Cerebellar cortex (tissue), 1 donor: ENCODE measurements around the gene DHRS12.

Experiments
- DNase-seq: peaks from one replicate; pipeline ENCODE4 v3.0.0-alpha.2; 2015; ENCODE audit warnings: low spot score

The DHRS12 gene

DNA sequence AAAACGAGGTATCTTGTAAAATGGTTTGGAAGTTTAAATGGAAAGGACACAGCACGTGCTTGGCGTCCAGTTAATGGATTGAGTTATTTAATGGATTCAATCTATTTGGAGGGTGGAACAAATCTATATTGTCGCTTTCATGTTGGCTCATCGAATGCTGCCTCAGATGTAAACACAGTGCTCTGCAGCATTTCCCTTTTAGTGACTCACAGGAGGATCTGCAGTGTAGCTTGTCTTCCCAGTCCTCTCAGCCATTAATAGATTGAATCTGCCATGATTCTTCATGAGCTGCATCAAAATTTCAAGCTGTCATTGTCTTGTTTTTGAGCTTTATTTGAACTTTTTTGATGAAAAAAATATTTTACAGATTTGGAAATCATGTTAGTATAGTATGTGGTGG lies 44.7 kb downstream of the DHRS12 start:
- DNase-seq: no peak

GRCh38 chr13:51758691-51759090 lies 45.3 kb downstream of the DHRS12 start:
- DNase-seq: no peak

GRCh38 chr13:51756651-51757050 lies 47.3 kb downstream of the DHRS12 start:
- DNase-seq: no peak

GRCh38 chr13:51747438-51748434 lies 56.2 kb downstream of the DHRS12 start:
- no peak for DNase-seq

DNA sequence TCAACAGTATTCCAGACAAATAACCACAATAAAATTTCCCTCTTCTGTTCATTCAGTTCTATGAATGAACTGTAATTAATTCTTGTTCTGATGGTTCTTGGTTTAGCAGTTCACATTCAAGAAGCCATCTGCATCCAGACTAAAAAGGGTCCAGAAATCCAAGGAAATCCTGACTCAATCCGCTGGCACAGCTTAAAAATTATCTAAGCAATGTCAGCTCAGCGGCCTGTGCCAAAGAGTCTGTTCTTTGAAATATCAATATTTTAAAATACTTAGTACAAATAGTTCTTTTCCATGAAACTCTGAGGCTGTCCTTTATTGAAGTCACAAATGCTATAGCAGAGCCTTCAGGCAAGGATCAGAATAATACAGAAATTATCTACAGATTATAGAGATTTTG lies 57.2 kb downstream of the DHRS12 start:
- DNase-seq: no peak

GRCh38 chr13:51745243-51745642 lies 58.7 kb downstream of the DHRS12 start:
- DNase-seq: no peak

- DNase-seq: no peak
Measured at GRCh38 chr13:51742611-51743010, 61.4 kb downstream of the DHRS12 start.

GRCh38 chr13:51742031-51742430 lies 61.9 kb downstream of the DHRS12 start:
- no peak for DNase-seq

- DNase-seq: no peak
Measured at GRCh38 chr13:51740698-51741097, 63.3 kb downstream of the DHRS12 start.

DNA sequence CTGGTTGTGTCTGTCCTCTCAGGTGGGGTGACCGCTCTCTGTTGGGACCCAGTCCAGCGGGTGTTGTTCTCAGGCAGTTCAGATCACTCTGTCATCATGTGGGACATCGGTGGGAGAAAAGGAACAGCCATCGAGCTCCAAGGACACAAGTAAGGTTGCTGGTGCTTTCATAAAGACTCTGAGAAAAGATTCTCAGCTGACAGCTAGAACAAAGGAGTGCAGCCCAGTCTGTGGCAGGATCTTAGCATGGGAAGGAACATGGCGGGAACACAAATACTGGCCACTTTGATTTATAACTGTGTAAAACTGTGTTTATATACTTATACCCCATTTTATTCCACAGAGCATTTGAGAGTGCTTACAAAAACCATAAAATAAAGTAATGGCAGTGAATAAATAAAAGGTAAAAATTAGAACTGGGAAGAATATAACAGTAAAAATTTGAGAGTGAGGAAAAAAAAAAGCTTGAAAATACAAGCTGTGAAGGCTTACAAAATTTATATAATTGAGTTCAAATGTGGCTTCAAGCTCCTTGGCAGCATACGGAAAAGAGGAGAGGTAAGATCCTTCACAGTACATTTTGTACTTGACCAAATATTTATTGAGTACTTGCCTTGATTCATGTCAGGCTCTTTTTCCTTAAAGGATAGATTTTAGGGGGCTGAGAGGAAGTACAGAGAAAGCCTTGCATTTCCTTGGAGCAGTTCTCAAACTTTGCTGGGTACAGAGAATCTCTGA lies 64.8 kb downstream of the DHRS12 start:
- no peak for DNase-seq

DNA sequence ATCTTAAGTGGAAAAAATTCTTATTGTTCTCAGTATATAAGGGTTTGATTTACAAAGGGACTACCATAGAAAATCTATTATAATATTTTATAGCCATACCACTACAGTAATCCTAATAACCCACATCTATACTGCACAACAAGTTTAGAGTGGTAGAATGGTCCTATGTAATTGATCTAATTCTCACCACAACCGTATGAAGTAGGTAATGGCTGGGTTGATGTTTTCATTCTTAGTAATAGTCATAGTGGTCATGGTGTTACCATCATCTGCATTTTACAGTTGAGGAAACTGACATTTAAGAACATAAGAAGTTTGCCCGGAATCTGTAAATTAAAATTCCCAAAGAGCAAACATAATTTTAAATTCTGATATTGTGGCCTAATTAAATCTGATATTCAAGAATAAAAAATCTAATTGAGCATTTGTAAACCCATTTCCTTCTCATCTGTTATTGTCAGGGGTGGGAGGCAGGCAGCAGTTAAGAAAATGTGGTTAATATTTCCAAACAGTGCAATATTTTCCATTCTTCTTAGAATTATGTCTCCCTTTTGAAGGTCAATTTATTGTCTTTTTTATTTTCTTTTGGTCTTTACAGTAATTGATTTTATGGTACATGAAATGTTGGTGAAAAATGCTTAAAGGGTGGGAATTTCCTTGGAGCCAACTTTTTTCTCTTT lies 65.6 kb downstream of the DHRS12 start:
- no peak for DNase-seq

DNA sequence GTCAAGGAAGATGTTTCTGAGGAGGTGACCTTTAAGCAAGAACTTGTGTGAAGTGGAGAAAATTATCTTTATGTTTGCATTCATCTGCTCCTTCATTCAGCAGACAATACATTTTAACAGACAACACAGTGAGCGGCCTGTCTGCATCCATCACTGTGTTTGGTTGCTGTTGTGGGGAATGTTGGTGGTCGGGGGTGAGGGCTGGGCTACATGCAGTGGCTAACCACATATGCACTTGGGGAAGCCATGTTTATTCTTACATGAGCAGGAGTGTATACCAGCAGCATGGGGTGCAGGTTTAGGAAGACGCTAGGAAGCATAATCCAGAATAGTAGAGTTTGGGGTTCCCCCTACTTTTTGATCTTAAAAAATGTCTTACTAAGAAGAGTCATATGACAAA lies 66.4 kb downstream of the DHRS12 start:
- no peak for DNase-seq

DNA sequence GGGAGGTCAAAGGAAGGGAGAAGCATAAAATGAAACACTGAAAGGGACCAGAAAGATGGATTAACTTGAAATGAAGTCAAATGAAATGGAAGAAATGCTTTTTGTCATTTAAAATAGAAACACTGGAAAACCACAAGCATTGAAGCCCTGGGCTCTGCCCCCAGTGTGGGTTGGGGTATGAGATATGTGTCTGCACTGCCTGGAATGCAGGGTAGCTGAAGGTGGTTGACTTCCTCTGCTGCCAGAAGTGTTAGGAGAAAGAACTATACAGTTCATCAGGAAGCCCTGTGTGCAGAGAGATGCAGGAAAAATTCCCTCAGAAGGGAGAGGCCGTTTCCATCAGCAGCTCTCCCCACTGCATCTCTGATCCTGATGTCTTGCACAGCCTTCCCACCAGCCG lies 69.2 kb downstream of the DHRS12 start:
- DNase-seq: no peak

GRCh38 chr13:51733374-51734298 lies 70.3 kb downstream of the DHRS12 start:
- DNase-seq: peak; percentile 8

GRCh38 chr13:51731759-51732158 lies 72.2 kb downstream of the DHRS12 start:
- DNase-seq: peak; percentile 35

- no peak for DNase-seq
Measured at GRCh38 chr13:51730927-51731326, 73.0 kb downstream of the DHRS12 start.

DNA sequence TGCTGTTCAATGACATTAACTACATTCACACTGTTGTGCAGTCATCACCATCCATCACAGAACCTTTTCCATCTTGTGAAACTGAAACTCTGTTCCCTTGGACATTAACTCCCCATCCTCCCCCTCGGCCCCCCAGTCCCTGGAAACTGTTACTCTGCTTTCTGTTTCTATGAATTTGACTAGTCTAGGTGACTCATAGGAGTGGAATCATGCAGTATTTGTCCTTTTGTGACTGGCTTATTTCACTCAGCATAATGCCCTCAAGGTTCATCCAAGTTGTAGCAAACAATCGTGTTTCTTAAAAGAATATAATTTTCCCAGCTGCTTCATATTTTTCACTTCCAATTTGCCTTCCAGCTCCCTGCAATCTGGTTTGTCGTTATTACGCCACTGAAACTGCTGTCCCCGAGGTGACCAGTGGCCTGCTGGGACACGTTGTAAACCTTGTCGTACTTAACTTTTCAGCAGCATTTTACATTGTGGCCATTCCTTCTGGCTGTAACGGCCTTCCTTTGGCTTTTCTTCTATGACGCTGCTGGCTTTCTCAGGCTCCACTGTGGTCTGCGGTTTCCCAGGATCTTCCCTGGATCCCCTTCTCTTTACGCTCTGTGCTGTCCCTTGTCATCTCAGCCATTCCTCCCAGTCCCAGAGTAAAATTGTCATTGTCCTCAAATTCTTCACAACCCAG lies 74.0 kb downstream of the DHRS12 start:
- no peak for DNase-seq

DNA sequence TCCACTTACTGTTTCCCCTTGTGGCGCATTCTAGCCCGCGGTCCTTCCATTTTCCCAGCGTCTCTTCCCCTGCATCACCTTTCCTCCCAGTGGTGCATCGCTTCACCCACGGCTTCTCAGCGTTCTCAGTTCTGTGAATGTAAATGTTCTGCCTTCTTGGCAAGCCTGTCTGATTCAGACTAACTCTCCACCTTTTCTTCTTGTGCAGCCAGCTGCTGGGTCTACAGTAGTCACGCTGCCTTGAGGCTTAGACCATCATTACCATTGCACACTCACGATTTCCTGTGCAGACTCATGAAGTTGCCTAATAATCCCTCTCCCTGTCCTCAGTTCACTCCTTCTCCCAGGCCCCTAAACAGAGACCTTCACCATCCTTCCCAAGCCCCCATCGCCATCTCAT lies 75.0 kb downstream of the DHRS12 start:
- DNase-seq: no peak

DNA sequence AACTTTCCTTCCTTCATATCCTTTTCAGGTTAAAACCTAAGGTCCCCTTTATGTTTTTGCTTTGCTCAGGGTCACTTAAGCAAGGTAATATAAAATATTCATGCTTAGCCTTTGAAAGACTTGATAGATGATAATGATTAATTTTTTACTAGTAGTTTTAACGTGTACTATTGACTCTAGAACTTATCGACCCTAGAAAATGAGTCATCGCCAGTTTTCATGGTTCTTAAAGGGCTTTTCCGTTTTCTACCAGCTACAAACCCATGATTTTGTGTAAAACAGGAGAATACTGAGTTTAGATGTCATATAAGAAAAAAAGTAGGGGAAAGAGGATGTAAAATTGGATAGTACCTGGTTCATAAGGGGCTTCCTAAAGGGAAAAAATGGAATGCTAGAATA lies 75.7 kb downstream of the DHRS12 start:
- DNase-seq: no peak

DNA sequence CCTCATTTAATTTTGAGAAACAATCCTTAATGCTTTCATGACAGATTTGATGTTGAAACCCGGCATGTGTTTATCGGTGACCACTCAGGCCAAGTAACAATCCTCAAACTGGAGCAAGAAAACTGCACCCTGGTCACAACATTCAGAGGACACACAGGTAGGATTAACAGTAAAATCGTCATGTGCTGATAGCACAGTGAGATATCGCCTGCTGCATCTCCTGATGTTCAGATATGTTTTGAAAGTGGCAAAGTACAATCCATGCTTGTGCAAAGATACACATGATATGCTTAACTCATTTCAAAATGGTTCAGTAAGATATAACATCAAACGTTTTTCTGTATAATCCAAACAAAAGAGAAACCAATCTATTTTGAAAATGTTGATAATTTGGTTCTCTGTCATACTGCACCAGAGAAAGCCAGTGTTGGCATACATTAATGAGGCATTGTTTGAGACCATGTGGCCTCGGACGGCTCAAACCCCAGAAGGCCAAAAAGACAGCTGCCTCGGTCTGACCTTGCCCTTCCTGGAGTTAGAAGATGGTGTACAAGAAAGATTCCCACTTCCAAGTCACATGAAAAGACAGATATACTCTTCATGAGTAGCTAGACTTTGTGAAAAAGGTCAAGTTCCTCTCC lies 76.2 kb downstream of the DHRS12 start:
- DNase-seq: no peak
